GM21619 (cell line): ENCODE measurements around the gene FKBP4.
A peak's percentile ranks its signal among the peaks of the same experiment; 100 is the strongest.

Experiments used
- ATAC-seq: cut with Tn5 transposase; IDR thresholded peaks from one replicate; pipeline ENCODE4 v1.9.1; 2021; ENCODE audit not compliant: unreplicated experiment

Gene FKBP4

GRCh38 chr12:2812290-2813213 lies 17.8 kb downstream of the FKBP4 start, which contains the start of gene ITFG2:
ITFG2 (plus strand) TSS chr12:2812668; CDS start chr12:2812761, 93 bp downstream.
- peak; percentile 93 for ATAC-seq

GRCh38 chr12:2813214-2814185 lies 18.7 kb downstream of the FKBP4 start:
- peak; percentile 39 for ATAC-seq

GRCh38 chr12:2819810-2820209 lies 25.0 kb downstream of the FKBP4 start:
- no peak for ATAC-seq

GRCh38 chr12:2820432-2820831 lies 25.7 kb downstream of the FKBP4 start:
- no peak for ATAC-seq

- no peak for ATAC-seq
Observed at GRCh38 chr12:2823483-2823882, 28.7 kb downstream of the FKBP4 start.

- no peak for ATAC-seq
Observed at GRCh38 chr12:2824541-2824940, 29.8 kb downstream of the FKBP4 start.

- no peak for ATAC-seq
Observed at GRCh38 chr12:2825132-2825531, 30.4 kb downstream of the FKBP4 start.

- ATAC-seq, result no peak
Observed at GRCh38 chr12:2826036-2826435, 31.3 kb downstream of the FKBP4 start.

GRCh38 chr12:2826721-2827515 lies 32.1 kb downstream of the FKBP4 start:
- no peak for ATAC-seq

GRCh38 chr12:2829275-2829674 lies 34.5 kb downstream of the FKBP4 start:
- ATAC-seq, result no peak

GRCh38 chr12:2832550-2833127 lies 37.9 kb downstream of the FKBP4 start:
- ATAC-seq, result no peak

GRCh38 chr12:2833327-2833726 lies 38.6 kb downstream of the FKBP4 start:
- ATAC-seq, result no peak

GRCh38 chr12:2833810-2834209 lies 39.0 kb downstream of the FKBP4 start:
- no peak for ATAC-seq

GRCh38 chr12:2834581-2835491 lies 40.1 kb downstream of the FKBP4 start, which contains the start of gene NRIP2:
NRIP2 (minus strand) TSS chr12:2835035; CDS start chr12:2834983, 52 bp downstream.
- no peak for ATAC-seq

GRCh38 chr12:2835691-2836403 lies 41.1 kb downstream of the FKBP4 start:
- ATAC-seq, result no peak

- no peak for ATAC-seq
Observed at GRCh38 chr12:2836574-2836973, 41.8 kb downstream of the FKBP4 start.

GRCh38 chr12:2841056-2841650 lies 46.4 kb downstream of the FKBP4 start:
- ATAC-seq, result no peak

- no peak for ATAC-seq
Observed at GRCh38 chr12:2842948-2843347, 48.2 kb downstream of the FKBP4 start.
